Measurements from ENCODE around the gene VAT1L.

DNA sequence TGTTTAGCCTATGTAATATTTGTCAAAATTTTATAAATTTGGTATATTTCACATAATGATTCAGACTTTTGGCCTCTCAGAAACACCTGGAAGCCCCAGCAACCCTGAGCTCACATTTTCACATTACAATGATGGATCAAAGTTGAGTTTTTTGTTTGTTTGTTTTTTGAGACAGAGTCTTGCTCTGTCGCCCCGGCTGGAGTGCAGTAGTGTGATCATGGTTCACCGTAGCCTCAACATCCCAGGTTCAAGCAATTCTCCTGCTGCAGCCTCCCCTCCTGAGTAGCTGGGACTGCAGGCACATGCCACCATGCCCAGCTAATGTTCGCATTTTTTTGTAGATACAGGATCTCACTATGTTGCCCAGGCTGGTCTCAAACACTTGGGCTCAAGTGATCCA lies 10.6 kb upstream of the VAT1L start:
- TF ChIP-seq, protein P1, sequence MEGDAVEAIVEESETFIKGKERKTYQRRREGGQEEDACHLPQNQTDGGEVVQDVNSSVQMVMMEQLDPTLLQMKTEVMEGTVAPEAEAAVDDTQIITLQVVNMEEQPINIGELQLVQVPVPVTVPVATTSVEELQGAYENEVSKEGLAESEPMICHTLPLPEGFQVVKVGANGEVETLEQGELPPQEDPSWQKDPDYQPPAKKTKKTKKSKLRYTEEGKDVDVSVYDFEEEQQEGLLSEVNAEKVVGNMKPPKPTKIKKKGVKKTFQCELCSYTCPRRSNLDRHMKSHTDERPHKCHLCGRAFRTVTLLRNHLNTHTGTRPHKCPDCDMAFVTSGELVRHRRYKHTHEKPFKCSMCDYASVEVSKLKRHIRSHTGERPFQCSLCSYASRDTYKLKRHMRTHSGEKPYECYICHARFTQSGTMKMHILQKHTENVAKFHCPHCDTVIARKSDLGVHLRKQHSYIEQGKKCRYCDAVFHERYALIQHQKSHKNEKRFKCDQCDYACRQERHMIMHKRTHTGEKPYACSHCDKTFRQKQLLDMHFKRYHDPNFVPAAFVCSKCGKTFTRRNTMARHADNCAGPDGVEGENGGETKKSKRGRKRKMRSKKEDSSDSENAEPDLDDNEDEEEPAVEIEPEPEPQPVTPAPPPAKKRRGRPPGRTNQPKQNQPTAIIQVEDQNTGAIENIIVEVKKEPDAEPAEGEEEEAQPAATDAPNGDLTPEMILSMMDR (IDR thresholded peaks at IDR 0.05) = no peak
- TF ChIP-seq ZBTB21 (CRISPR knock-in tag; IDR thresholded peaks at IDR 0.05; ENCODE audit: borderline replicate concordance) = no peak
- TF ChIP-seq PRRX2 (CRISPR knock-in tag; IDR thresholded peaks at IDR 0.05) = no peak
- TF ChIP-seq NFE2L1 (CRISPR knock-in tag; IDR thresholded peaks at IDR 0.05) = no peak
- TF ChIP-seq, protein P2, sequence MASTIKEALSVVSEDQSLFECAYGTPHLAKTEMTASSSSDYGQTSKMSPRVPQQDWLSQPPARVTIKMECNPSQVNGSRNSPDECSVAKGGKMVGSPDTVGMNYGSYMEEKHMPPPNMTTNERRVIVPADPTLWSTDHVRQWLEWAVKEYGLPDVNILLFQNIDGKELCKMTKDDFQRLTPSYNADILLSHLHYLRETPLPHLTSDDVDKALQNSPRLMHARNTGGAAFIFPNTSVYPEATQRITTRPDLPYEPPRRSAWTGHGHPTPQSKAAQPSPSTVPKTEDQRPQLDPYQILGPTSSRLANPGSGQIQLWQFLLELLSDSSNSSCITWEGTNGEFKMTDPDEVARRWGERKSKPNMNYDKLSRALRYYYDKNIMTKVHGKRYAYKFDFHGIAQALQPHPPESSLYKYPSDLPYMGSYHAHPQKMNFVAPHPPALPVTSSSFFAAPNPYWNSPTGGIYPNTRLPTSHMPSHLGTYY (CRISPR knock-in tag; IDR thresholded peaks at IDR 0.05) = no peak
- TF ChIP-seq TEAD4 (CRISPR knock-in tag; IDR thresholded peaks at IDR 0.05) = no peak
- TF ChIP-seq, protein P3, sequence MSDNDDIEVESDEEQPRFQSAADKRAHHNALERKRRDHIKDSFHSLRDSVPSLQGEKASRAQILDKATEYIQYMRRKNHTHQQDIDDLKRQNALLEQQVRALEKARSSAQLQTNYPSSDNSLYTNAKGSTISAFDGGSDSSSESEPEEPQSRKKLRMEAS (CRISPR knock-in tag; IDR thresholded peaks at IDR 0.05) = no peak
- no peak for TF ChIP-seq HMGA2 (CRISPR knock-in tag; IDR thresholded peaks at IDR 0.05)
- no peak for TF ChIP-seq SP1 (CRISPR knock-in tag; conservative IDR thresholded peaks at IDR 0.05)
- TF ChIP-seq, protein P4, sequence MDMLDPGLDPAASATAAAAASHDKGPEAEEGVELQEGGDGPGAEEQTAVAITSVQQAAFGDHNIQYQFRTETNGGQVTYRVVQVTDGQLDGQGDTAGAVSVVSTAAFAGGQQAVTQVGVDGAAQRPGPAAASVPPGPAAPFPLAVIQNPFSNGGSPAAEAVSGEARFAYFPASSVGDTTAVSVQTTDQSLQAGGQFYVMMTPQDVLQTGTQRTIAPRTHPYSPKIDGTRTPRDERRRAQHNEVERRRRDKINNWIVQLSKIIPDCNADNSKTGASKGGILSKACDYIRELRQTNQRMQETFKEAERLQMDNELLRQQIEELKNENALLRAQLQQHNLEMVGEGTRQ (CRISPR knock-in tag; IDR thresholded peaks at IDR 0.05) = no peak
